Natural killer cell (primary cell): ENCODE results near the gene SLX4IP. TPM values are rescaled to one million over a fixed set of nuclear protein-coding genes. Genes with fewer than 3 reads are reported as not detected.
A peak's percentile ranks its signal among the peaks of the same experiment; 100 is the strongest.

Experiments used
- ATAC-seq, 3 donors: fragments of 150-1000 bp in 2 of 3; fragments of 200-7000 bp in 1 of 3; cut with Tn5 transposase; 1 replicate in 1 of 3; 2 replicates in 2 of 3; pipeline ENCODE4 v1.10.0; 2021; ENCODE audit warnings: mild to moderate bottlenecking in 2 of 3, moderate library complexity in 2 of 3
- DNase-seq, 2 donors: peaks; one replicate each; pipeline versions ENCODE4 v3.0.0 to v3.0.0-alpha.2; 2013 to 2021; ENCODE audit warnings: mixed read lengths in 1 of 2
- H3K27ac ChIP-seq: one replicate; pipeline ENCODE4 v1.5.1; 2013; ENCODE audit warnings: mild to moderate bottlenecking, low read length
- H3K27me3 ChIP-seq: one replicate; pipeline ENCODE4 v1.6.1; 2013; ENCODE audit warnings: low read length; ENCODE audit not compliant: control insufficient read depth, insufficient read depth
- H3K36me3 ChIP-seq: one replicate; pipeline ENCODE4 v1.6.1; 2013; ENCODE audit warnings: low read length; ENCODE audit not compliant: control insufficient read depth, insufficient read depth
- H3K4me1 ChIP-seq: one replicate; pipeline ENCODE4 v1.6.1; 2013; ENCODE audit warnings: low read length; ENCODE audit not compliant: control insufficient read depth, insufficient read depth
- H3K4me3 ChIP-seq: one replicate; pipeline ENCODE4 v1.5.1; 2013; ENCODE audit warnings: low read length
- H3K9me3 ChIP-seq: one replicate; pipeline ENCODE4 v1.6.1; 2013; ENCODE audit warnings: low read length; ENCODE audit not compliant: control insufficient read depth, insufficient read depth
- H3K27ac Mint-ChIP-seq, 2 donors: one replicate each; pipeline ENCODE4 v1.8.0; 2022; ENCODE audit warnings: mild to moderate bottlenecking in 2 of 2, mixed read lengths in 2 of 2, moderate library complexity in 1 of 2
- H3K27me3 Mint-ChIP-seq, 2 donors: one replicate each; pipeline ENCODE4 v1.8.0; 2022; ENCODE audit warnings: low read depth in 2 of 2, mixed read lengths in 2 of 2
- H3K36me3 Mint-ChIP-seq: one replicate; pipeline ENCODE4 v1.8.0; 2022; ENCODE audit warnings: mixed read lengths
- H3K4me1 Mint-ChIP-seq, 2 donors: one replicate each; pipeline ENCODE4 v1.8.0; 2022; ENCODE audit warnings: mixed read lengths in 2 of 2
- H3K4me3 Mint-ChIP-seq: one replicate; pipeline ENCODE4 v1.8.0; 2022; ENCODE audit warnings: mild to moderate bottlenecking, moderate library complexity, mixed read lengths
- H3K9me3 Mint-ChIP-seq, 2 donors: one replicate each; pipeline ENCODE4 v1.8.0; 2022; ENCODE audit warnings: mixed read lengths in 2 of 2
- WGBS: methylation state at CpG from one replicate; pipeline ENCODE4 v1.1.7; 2013; ENCODE audit warnings: missing lambda C conversion rate; ENCODE audit not compliant: insufficient coverage; 5-methylcytosine and 5-hydroxymethylcytosine counted together
- intact Hi-C: fragments of 100-400 bp; cut with micrococcal nuclease; formaldehyde crosslinking; loops from one replicate; pipeline ENCODE4 v1.14.2; 2022
- total RNA-seq, 4 donors: library from RNA; stranded (reverse); fragments of 120-200 nt in 1 of 4; gene quantifications; one replicate each; pipeline versions ENCODE4 v1.2.3 to v1.2.4, GENCODE V29; 2013 to 2022
- TF ChIP-seq, protein P1 (sequence below): fragments of 200-600 bp; IDR thresholded peaks from one replicate; pipeline ENCODE4 v1.8.0; 2022; ENCODE audit warnings: antibody characterized with exemption

The SLX4IP gene
- total RNA-seq, 3 donors from 2014 or later (not counting 1 experiment from before 2014, with no cell fraction given): 2.9 to 5.5 (median 5.2) TPM

DNA sequence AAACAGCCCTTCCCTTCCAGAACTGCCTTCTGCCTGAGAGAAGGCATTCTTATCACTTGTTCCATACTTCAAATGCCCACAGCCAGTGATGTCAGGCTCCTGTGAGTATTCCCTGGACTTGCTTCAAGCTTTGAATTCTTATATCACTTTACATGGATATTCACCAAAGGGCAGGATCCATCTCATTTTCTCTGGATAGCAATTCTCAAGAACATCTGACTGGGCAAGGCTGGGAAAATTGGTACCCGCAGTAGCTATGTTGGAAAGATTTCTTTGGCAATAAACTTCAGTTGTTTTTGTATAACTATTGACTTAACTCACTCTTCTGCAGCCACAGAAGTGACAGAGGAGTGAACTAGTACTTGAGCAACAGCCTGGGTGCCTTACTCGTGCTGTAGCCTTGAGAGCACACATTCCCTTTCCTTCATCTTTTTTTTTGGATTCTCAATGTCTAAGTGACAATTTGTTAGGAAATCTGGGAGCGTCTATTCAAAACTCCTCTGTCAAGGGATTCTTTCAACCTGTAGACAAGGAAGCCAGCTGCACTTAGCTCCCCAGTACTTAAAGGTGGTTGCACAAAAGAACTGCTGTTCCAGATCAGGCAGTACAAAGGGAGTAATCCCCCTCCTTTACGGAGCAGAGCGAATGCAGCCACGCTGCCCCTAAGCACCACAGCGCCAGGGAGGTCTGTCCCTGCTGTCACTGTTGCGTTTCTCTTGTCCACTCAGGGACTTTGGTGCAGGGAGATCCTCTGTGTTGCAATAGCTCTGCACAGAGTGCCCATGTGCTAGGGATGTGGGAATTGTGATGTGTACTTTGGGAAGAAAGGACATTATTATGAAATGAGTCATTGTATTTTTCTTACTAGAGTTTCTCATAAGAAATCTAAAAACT lies 169.1 kb downstream of the SLX4IP start:
- ATAC-seq (no peak), DNase-seq (no peak)
- Mint-ChIP-seq H3K4me1 (peaks cover 18 to 23% of the 10 kb centered on the region in 2 donors), H3K4me3 (no peak overlapping the region), H3K27ac (peak overlapping the region; percentile 6 to 27), H3K9me3 (no peaks in the 10 kb centered on the region), H3K27me3 (no peaks in the 10 kb centered on the region), H3K36me3 (peaks cover 9% of the 10 kb centered on the region)
- no peak overlapping the region for H3K4me3 ChIP-seq
- TF ChIP-seq, protein P1, sequence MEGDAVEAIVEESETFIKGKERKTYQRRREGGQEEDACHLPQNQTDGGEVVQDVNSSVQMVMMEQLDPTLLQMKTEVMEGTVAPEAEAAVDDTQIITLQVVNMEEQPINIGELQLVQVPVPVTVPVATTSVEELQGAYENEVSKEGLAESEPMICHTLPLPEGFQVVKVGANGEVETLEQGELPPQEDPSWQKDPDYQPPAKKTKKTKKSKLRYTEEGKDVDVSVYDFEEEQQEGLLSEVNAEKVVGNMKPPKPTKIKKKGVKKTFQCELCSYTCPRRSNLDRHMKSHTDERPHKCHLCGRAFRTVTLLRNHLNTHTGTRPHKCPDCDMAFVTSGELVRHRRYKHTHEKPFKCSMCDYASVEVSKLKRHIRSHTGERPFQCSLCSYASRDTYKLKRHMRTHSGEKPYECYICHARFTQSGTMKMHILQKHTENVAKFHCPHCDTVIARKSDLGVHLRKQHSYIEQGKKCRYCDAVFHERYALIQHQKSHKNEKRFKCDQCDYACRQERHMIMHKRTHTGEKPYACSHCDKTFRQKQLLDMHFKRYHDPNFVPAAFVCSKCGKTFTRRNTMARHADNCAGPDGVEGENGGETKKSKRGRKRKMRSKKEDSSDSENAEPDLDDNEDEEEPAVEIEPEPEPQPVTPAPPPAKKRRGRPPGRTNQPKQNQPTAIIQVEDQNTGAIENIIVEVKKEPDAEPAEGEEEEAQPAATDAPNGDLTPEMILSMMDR: no peak
- no peaks in the 10 kb centered on the region for H3K27me3 ChIP-seq
- H3K9me3 ChIP-seq: no peaks in the 10 kb centered on the region
- H3K36me3 ChIP-seq: no peaks in the 10 kb centered on the region
- intact Hi-C loops: no loop called here
- H3K4me1 ChIP-seq: peaks cover 3% of the 10 kb centered on the region
- no peak overlapping the region for H3K27ac ChIP-seq
- 95% methylated on average over 8 of the region's 8 CpGs for WGBS

DNA sequence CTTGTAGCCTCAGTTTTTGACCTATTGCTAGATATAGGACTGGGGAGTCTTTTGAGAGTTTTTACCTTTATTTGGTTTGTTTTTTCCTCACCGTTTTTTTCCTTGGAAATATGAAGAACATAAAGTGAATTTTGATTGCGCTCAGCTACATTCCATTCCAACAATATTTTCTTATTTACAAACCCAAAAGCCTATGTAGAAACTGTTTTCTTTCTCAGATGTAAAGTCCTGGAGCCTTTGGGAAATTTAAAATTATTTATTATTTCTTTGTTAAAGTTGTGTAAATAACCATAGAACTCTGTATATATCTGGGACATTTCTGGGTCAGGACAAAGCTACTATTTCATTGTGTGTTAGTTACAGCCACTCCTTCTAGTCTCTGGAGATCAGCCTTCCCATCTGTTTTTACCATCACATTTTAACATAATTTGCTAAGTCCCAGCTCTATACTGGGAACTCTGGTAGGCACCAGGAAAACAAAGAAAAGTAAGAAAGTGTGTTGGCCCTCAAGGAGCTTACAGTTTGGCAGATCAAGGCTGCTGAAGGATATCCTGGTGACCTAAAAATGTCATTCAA lies 169.8 kb downstream of the SLX4IP start:
- no peak for DNase-seq

DNA sequence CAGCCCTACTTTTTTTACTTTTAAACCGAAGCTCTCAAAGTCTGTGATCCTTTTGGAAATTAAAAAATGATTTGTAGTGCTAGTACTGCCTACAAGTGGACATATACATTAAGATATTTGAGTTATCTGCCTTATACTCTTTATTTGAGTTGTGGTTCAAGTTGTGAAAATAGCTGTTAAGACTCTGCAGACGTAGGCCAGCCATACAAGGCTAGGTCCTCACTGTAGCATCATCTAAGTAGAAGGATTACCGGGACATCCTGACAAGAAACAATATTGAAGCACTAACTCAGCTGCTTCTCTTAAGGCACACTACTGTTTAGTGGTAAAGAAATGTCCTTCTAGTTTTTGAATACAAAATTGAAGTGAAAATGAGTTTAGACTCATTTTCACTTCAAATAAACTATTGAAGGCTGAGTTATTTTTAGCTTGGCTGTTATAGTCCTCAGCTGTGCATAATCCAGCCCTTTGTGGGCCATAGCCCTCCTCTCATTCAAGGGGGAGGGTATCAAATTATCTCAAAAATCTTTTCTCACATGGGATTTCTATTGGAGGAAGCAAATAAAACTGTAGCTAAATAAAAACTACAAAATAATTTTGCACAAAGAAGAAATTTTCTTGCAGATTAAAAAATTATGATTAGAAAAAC lies 170.6 kb downstream of the SLX4IP start:
- Histone ChIP-seq H3K27me3 (no peaks in the 10 kb centered on the region), H3K4me1 (peaks cover 3% of the 10 kb centered on the region), H3K4me3 (no peak overlapping the region), H3K9me3 (no peaks in the 10 kb centered on the region), H3K36me3 (no peaks in the 10 kb centered on the region), H3K27ac (no peak overlapping the region)
- TF ChIP-seq, protein P1: no peak
- DNase-seq (no peak), ATAC-seq (peak; percentile 44 to 80 (median 64))
- Mint-ChIP-seq H3K4me1 (peaks cover 18 to 27% of the 10 kb centered on the region in 2 donors), H3K27ac (peak overlapping the region; percentile 42 to 45), H3K36me3 (peaks cover 9% of the 10 kb centered on the region), H3K27me3 (no peaks in the 10 kb centered on the region), H3K4me3 (no peak overlapping the region), H3K9me3 (no peaks in the 10 kb centered on the region)
- intact Hi-C loops: no loop called here
- 33% methylated on average over 1 of the region's 3 CpGs for WGBS

More for the DNA sequence above, 169.8 kb downstream of the SLX4IP start:
- H3K27ac ChIP-seq: no peak overlapping the region
- no CpG with 5 or more reads among the region's 2 CpGs for WGBS
- H3K4me1 ChIP-seq: peaks cover 3% of the 10 kb centered on the region
- no peak for ATAC-seq
- Mint-ChIP-seq H3K27ac (peak overlapping the region; percentile 42 to 45), H3K36me3 (peaks cover 9% of the 10 kb centered on the region), H3K27me3 (no peaks in the 10 kb centered on the region), H3K4me3 (no peak overlapping the region), H3K9me3 (no peaks in the 10 kb centered on the region), H3K4me1 (peaks cover 18 to 27% of the 10 kb centered on the region in 2 donors)
- no peaks in the 10 kb centered on the region for H3K36me3 ChIP-seq
- intact Hi-C loops: no loop called here
- no peaks in the 10 kb centered on the region for H3K27me3 ChIP-seq
- no peaks in the 10 kb centered on the region for H3K9me3 ChIP-seq
- H3K4me3 ChIP-seq: no peak overlapping the region
- TF ChIP-seq, protein P1: no peak
